ENCODE results near the gene AFMID.

GRCh38 chr17:78249818-78250806, 63.0 kb downstream of the AFMID start:
- TF ChIP-seq CTCF (conservative IDR thresholded peaks at IDR 0.05) (no peak), EZH2 (IDR thresholded peaks at IDR 0.05; ENCODE audit: low read depth) (no peak)
